GM12878 (cell line): ENCODE measurements around the gene ZNF888. TPM values are rescaled to one million over a fixed set of nuclear protein-coding genes. Genes with fewer than 3 reads are reported as not detected.

ENCODE experiments used
- ATAC-seq: fragments of 200-7000 bp; cut with Tn5 transposase; 3 replicates; pipeline ENCODE4 v1.9.1; 2020; ENCODE audit warnings: mild to moderate bottlenecking, moderate library complexity
- BruUV-seq: library from RNA; stranded (reverse); fragments of 400-500 nt; replicated peaks from 2 replicates; lab custom pipeline; 2021; lab: Mats Ljungman, UMichigan
- CTCF ChIA-PET: fragments of 300-600 bp; sonication (Branson Sonifier 250); formaldehyde crosslinking; extraction: SDS; loops from one replicate; lab custom pipeline; 2021; ENCODE audit warnings: inconsistent platforms; lab: Yijun Ruan, JAX
- POLR2A ChIA-PET: fragments of 350-600 bp; formaldehyde crosslinking; extraction: SDS; loops from one replicate; lab custom pipeline; 2021; ENCODE audit warnings: inconsistent platforms; lab: Charles Lee
- RAD21 ChIA-PET: fragments of 300-600 bp; sonication (Branson Sonifier 250); formaldehyde crosslinking; loops from one replicate; lab custom pipeline; 2023; ENCODE audit warnings: antibody characterized with exemption; ENCODE audit not compliant: unreplicated experiment; lab: Charles Lee
- SMC1A ChIA-PET: fragments of 300-600 bp; sonication (Branson Sonifier 250); formaldehyde crosslinking; loops from one replicate; lab custom pipeline; 2023; ENCODE audit not compliant: unreplicated experiment, uncharacterized antibody; lab: Charles Lee
- DNase-seq: peaks from one replicate; pipeline ENCODE4 v3.0.0-alpha.2; 2011; ENCODE audit warnings: low read depth, low spot score
- FAIRE-seq: peaks from 3 replicates; lab custom pipeline; 2011; peaks lifted over from hg19 to GRCh38; lab: Jason Lieb, UNC
- H2AFZ ChIP-seq: 2 replicates; pipeline ENCODE4 v1.6.0; 2011; ENCODE audit warnings: low read depth, low read length, control low read depth; ENCODE audit not compliant: control insufficient read depth
- H3K27ac ChIP-seq: 2 replicates; pipeline ENCODE4 v1.5.1; 2011; ENCODE audit warnings: control low read depth; ENCODE audit not compliant: control insufficient read depth, insufficient read depth
- H3K27me3 ChIP-seq, 2 experiments: replicated peaks in 1 of 2; 2 replicates each; pipeline versions ENCODE4 v1.6.0 to v1.6.1; 2011; ENCODE audit warnings: low read length in 1 of 2; ENCODE audit not compliant: control insufficient read depth in 2 of 2, insufficient read depth in 2 of 2
- H3K36me3 ChIP-seq, 2 experiments: 2 replicates each; pipeline ENCODE4 v1.5.1; 2011; ENCODE audit warnings: low read length in 1 of 2; ENCODE audit not compliant: control insufficient read depth in 2 of 2, insufficient read depth in 2 of 2
- H3K4me1 ChIP-seq: 2 replicates; pipeline ENCODE4 v1.6.1; 2011; ENCODE audit warnings: mild to moderate bottlenecking, low read length, moderate library complexity, mixed read lengths; ENCODE audit not compliant: control insufficient read depth, insufficient read depth
- H3K4me2 ChIP-seq: 2 replicates; pipeline ENCODE4 v1.6.0; 2011; ENCODE audit warnings: control low read depth; ENCODE audit not compliant: control insufficient read depth, insufficient read depth
- H3K4me3 ChIP-seq: fragments of 200-600 bp; sonication (generic); 2 replicates; pipeline ENCODE4 v1.5.1; 2016
- H3K79me2 ChIP-seq: 2 replicates; pipeline ENCODE4 v1.6.0; 2011; ENCODE audit warnings: low read length; ENCODE audit not compliant: control insufficient read depth, insufficient read depth
- H3K9ac ChIP-seq: 2 replicates; pipeline ENCODE4 v1.8.0; 2011; ENCODE audit warnings: low read length, control low read depth, mixed read lengths; ENCODE audit not compliant: control insufficient read depth, insufficient read depth
- H3K9me3 ChIP-seq: replicated peaks from 3 replicates; pipeline ENCODE4 v1.5.1; 2011; ENCODE audit warnings: mild to moderate bottlenecking, low read length; ENCODE audit not compliant: control insufficient read depth, insufficient read depth
- H4K20me1 ChIP-seq: 2 replicates; pipeline ENCODE4 v1.6.0; 2011; ENCODE audit not compliant: control insufficient read depth, insufficient read depth
- GATAD2B ChIP-seq: fragments of 450-650 bp; conservative IDR thresholded peaks from 2 replicates; pipeline ENCODE4 v1.6.1; 2017; ENCODE audit warnings: low read depth, mild to moderate bottlenecking, moderate library complexity
- HDGF ChIP-seq: fragments of 450-650 bp; IDR thresholded peaks from 2 replicates; pipeline ENCODE4 v1.6.1; 2016; ENCODE audit warnings: antibody characterized with exemption
- MTA2 ChIP-seq: fragments of 450-650 bp; IDR thresholded peaks from 2 replicates; pipeline ENCODE4 v1.6.1; 2016; ENCODE audit warnings: low read depth, mild to moderate bottlenecking, moderate library complexity
- NFXL1 ChIP-seq: fragments of 450-650 bp; IDR thresholded peaks from 2 replicates; pipeline ENCODE4 v1.6.1; 2017; ENCODE audit warnings: antibody characterized with exemption, mild to moderate bottlenecking, borderline replicate concordance
- NR2F1 ChIP-seq: fragments of 450-650 bp; conservative IDR thresholded peaks from 2 replicates; pipeline ENCODE4 v1.6.1; 2017; ENCODE audit warnings: mild to moderate bottlenecking
- PAX8 ChIP-seq: fragments of 450-650 bp; IDR thresholded peaks from 2 replicates; pipeline ENCODE4 v1.6.1; 2017; ENCODE audit warnings: mild to moderate bottlenecking, moderate library complexity
- SMARCA5 ChIP-seq: fragments of 450-650 bp; IDR thresholded peaks from 2 replicates; pipeline ENCODE4 v1.6.1; 2017; ENCODE audit warnings: mild to moderate bottlenecking
- SRF ChIP-seq, 2 experiments: IDR thresholded peaks; 2 replicates each; pipeline ENCODE4 v1.6.1; 2011; ENCODE audit warnings: low read depth in 2 of 2, low read length in 2 of 2, mild to moderate bottlenecking in 1 of 2, moderate library complexity in 1 of 2
- WGBS: methylation state at CpG from one replicate; pipeline ENCODE4 v1.1.6; 2016; ENCODE audit warnings: low lambda C conversion rate; ENCODE audit not compliant: insufficient replicate concordance, insufficient coverage; ENCODE audit errors: missing lambda C conversion rate; 5-methylcytosine and 5-hydroxymethylcytosine counted together
- in situ Hi-C: fragments of 300-500 bp; cut with MboI; formaldehyde crosslinking; loops from 9 replicates; pipeline ENCODE4 v1.14.3; 2018; ENCODE audit warnings: mixed read lengths
- intact Hi-C: fragments of 100-400 bp; cut with micrococcal nuclease; formaldehyde crosslinking; loops from one replicate; pipeline ENCODE4 v1.14.2; 2022; ENCODE audit not compliant: unreplicated experiment
- polyA plus RNA-seq, 11 experiments: library from polyadenylated mRNA; depleted of rRNA in 4 of 11; unstranded in 6 of 11; stranded (reverse) in 5 of 11; fragments of >200 nt; fragmentation: Nextera tagmentation in 4 of 11; fragmentation: Illumina TruSeq in 1 of 11; extraction: Ambion mirVana in 4 of 11; extraction: Trizol in 1 of 11; gene quantifications; 1 replicate in 1 of 11; 2 replicates in 10 of 11; pipeline versions ENCODE4 v1.2.1 to v1.2.3, GENCODE V29; 2011 to 2016; ENCODE audit warnings: inconsistent platforms in 2 of 11, missing spikeins in 2 of 11, low read depth in 1 of 11
- total RNA-seq, 4 experiments: library from RNA; depleted of rRNA in 3 of 4; stranded (reverse); fragments of >200 nt in 3 of 4; fragmentation: Illumina TruSeq in 1 of 4; extraction: Trizol in 1 of 4; gene quantifications; 2 replicates each; pipeline versions ENCODE4 v1.2.1 to v1.2.3, GENCODE V29; 2013 to 2021
- TF ChIP-seq, protein P1 (sequence below): fragments of 450-650 bp; IDR thresholded peaks from 2 replicates; pipeline ENCODE4 v1.6.1; 2016; ENCODE audit warnings: mild to moderate bottlenecking, moderate library complexity, borderline replicate concordance
- TF ChIP-seq, protein P2 (sequence below): fragments of 450-650 bp; IDR thresholded peaks from 2 replicates; pipeline ENCODE4 v1.6.1; 2017; ENCODE audit warnings: mild to moderate bottlenecking, moderate library complexity
- TF ChIP-seq, protein P3 (sequence below): fragments of 450-650 bp; formaldehyde crosslinking; IDR thresholded peaks from 2 replicates; pipeline ENCODE4 v1.4.0; 2022; ENCODE audit warnings: mild to moderate bottlenecking, moderate library complexity

The ZNF888 gene
- total and polyA plus RNA-seq, 10 of the 15 experiments (the other 5 are each of a cell fraction or from before 2014, with no cell fraction given), result 0.26 to 4.3 (median 2.7) TPM

DNA sequence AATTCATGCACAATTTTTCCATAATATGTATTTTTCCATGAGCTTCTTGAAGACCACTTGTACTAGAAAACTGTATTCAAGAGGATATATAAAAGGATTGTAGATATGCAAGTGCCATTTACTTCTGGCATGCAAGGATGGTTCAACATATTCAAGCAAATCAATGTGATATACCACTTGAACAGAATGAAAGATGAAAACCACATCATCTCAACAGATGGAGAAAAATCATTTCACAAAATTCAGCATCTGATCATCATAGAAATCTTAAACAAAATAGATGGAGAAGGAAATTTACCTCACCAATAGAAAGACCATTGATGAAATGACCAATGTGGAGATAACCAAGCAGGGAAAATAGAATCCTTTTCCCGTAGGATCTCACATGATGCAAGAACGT is 44.5 kb upstream of the ZNF888 start (continued):
- TF ChIP-seq, protein P1, sequence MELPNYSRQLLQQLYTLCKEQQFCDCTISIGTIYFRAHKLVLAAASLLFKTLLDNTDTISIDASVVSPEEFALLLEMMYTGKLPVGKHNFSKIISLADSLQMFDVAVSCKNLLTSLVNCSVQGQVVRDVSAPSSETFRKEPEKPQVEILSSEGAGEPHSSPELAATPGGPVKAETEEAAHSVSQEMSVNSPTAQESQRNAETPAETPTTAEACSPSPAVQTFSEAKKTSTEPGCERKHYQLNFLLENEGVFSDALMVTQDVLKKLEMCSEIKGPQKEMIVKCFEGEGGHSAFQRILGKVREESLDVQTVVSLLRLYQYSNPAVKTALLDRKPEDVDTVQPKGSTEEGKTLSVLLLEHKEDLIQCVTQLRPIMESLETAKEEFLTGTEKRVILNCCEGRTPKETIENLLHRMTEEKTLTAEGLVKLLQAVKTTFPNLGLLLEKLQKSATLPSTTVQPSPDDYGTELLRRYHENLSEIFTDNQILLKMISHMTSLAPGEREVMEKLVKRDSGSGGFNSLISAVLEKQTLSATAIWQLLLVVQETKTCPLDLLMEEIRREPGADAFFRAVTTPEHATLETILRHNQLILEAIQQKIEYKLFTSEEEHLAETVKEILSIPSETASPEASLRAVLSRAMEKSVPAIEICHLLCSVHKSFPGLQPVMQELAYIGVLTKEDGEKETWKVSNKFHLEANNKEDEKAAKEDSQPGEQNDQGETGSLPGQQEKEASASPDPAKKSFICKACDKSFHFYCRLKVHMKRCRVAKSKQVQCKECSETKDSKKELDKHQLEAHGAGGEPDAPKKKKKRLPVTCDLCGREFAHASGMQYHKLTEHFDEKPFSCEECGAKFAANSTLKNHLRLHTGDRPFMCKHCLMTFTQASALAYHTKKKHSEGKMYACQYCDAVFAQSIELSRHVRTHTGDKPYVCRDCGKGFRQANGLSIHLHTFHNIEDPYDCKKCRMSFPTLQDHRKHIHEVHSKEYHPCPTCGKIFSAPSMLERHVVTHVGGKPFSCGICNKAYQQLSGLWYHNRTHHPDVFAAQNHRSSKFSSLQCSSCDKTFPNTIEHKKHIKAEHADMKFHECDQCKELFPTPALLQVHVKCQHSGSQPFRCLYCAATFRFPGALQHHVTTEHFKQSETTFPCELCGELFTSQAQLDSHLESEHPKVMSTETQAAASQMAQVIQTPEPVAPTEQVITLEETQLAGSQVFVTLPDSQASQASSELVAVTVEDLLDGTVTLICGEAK, result no peak
- TF ChIP-seq PAX8 (no peak), HDGF (no peak)
- TF ChIP-seq, all 136 proteins: peak for 0

DNA sequence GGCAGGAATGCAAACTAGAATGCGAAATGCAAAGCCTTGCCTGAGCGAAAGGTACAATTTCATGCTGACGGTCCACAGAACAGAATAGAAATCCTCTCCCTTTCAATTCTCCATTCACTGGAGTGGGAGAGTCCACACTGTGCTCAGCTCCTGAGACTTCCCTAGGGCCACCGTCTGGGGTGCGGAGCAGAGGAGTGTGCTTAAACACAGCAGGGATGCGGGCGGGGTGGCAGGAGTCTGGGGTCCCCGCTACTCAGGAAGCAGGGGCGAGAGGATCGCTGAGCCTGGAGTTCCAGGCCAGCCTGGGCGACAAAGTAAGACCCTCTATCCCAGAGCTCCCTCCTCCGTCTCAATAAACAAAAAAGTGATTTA is 40.0 kb upstream of the ZNF888 start:
- Histone ChIP-seq H4K20me1 (no peaks in the 10 kb centered on the region), H3K9ac (peak overlapping the region; percentile 68), H3K27ac (peak overlapping the region; percentile 17; the same call in 1 of the 2 replicates), H3K79me2 (peaks cover 11% of the 10 kb centered on the region), H3K4me1 (peaks cover 4% of the 10 kb centered on the region; the same call in 1 of the 2 replicates), H2AFZ (peak overlapping the region; percentile 85), H3K9me3 (peaks cover 16% of the 10 kb centered on the region), H3K4me2 (peak overlapping the region; percentile 77), H3K36me3 (peaks cover 3 to 6% of the 10 kb centered on the region in 2 experiments; a peak in 3 of 4 replicates), H3K4me3 (peak overlapping the region; percentile 77), H3K27me3 (no peaks in the 10 kb centered on the region)
- no peak for FAIRE-seq
- ChIA-PET CTCF (interaction anchor here (0.5 to 0.9 kb wide), 2 partner anchors 25 to 499 kb away, joined by 3 to 4 read pairs; no protein-coding TSS in a partner anchor), SMC1A (interaction anchor here (0.8 to 1.2 kb wide), 4 partner anchors 10 to 196 kb away, joined by 3 read pairs; partner anchors contain the start of gene ZNF347), RAD21 (interaction anchor here (1.2 kb wide), 1 partner anchor 14 kb away, joined by 3 read pairs; no protein-coding TSS in a partner anchor), POLR2A (interaction anchor here (0.8 to 1.0 kb wide), 2 partner anchors 20 to 139 kb away, joined by 3 read pairs; no protein-coding TSS in a partner anchor)
- ATAC-seq, result peak; percentile 30
- intact Hi-C loops, result loop anchor here (5.0 kb wide), 1 partner anchor 139 kb away; the partner anchor contains the start of gene ZNF160
- no peak for DNase-seq
- BruUV-seq, result no TSS peak
- 10% methylated on average over 12 of the region's 12 CpGs for WGBS
- in situ Hi-C loops, result no loop called here
- TF ChIP-seq NFXL1 (no peak), SRF (IDR thresholded peaks at IDR 0.05; ENCODE audit: low read depth in 2 of 2, low read length in 2 of 2) (no peak), SMARCA5 (no peak), NR2F1 (no peak), GATAD2B (no peak), MTA2 (no peak)
- TF ChIP-seq, protein P2, sequence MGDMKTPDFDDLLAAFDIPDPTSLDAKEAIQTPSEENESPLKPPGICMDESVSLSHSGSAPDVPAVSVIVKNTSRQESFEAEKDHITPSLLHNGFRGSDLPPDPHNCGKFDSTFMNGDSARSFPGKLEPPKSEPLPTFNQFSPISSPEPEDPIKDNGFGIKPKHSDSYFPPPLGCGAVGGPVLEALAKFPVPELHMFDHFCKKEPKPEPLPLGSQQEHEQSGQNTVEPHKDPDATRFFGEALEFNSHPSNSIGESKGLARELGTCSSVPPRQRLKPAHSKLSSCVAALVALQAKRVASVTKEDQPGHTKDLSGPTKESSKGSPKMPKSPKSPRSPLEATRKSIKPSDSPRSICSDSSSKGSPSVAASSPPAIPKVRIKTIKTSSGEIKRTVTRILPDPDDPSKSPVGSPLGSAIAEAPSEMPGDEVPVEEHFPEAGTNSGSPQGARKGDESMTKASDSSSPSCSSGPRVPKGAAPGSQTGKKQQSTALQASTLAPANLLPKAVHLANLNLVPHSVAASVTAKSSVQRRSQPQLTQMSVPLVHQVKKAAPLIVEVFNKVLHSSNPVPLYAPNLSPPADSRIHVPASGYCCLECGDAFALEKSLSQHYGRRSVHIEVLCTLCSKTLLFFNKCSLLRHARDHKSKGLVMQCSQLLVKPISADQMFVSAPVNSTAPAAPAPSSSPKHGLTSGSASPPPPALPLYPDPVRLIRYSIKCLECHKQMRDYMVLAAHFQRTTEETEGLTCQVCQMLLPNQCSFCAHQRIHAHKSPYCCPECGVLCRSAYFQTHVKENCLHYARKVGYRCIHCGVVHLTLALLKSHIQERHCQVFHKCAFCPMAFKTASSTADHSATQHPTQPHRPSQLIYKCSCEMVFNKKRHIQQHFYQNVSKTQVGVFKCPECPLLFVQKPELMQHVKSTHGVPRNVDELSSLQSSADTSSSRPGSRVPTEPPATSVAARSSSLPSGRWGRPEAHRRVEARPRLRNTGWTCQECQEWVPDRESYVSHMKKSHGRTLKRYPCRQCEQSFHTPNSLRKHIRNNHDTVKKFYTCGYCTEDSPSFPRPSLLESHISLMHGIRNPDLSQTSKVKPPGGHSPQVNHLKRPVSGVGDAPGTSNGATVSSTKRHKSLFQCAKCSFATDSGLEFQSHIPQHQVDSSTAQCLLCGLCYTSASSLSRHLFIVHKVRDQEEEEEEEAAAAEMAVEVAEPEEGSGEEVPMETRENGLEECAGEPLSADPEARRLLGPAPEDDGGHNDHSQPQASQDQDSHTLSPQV, result no peak
- TF ChIP-seq, protein P3, sequence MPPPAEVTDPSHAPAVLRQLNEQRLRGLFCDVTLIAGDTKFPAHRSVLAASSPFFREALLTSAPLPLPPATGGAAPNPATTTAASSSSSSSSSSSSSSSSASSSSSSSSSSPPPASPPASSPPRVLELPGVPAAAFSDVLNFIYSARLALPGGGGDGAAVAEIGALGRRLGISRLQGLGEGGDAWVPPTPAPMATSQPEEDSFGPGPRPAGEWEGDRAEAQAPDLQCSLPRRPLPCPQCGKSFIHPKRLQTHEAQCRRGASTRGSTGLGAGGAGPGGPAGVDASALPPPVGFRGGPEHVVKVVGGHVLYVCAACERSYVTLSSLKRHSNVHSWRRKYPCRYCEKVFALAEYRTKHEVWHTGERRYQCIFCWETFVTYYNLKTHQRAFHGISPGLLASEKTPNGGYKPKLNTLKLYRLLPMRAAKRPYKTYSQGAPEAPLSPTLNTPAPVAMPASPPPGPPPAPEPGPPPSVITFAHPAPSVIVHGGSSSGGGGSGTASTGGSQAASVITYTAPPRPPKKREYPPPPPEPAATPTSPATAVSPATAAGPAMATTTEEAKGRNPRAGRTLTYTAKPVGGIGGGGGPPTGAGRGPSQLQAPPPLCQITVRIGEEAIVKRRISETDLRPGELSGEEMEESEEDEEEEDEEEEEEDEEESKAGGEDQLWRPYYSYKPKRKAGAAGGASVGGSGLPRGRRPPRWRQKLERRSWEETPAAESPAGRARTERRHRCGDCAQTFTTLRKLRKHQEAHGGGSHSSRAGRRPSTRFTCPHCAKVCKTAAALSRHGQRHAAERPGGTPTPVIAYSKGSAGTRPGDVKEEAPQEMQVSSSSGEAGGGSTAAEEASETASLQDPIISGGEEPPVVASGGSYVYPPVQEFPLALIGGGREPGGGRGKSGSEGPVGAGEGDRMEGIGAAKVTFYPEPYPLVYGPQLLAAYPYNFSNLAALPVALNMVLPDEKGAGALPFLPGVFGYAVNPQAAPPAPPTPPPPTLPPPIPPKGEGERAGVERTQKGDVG, result no peak
